Hepatocyte (in vitro differentiated cells): ENCODE data around the gene TMEM87B. TPM values are rescaled to one million over a fixed set of nuclear protein-coding genes. Genes with fewer than 3 reads are reported as not detected.

Experiments used
- DNase-seq: peaks from one replicate; pipeline ENCODE4 v3.0.0-alpha.2; 2016; ENCODE audit warnings: low spot score
- H2AFZ ChIP-seq: fragments of 200-600 bp; sonication (generic); 2 replicates; pipeline ENCODE4 v1.6.0; 2016; ENCODE audit warnings: antibody characterized with exemption, mild to moderate bottlenecking
- H3K27ac ChIP-seq: fragments of 200-600 bp; sonication (generic); 2 replicates; pipeline ENCODE4 v1.5.1; 2016; ENCODE audit warnings: mild to moderate bottlenecking
- H3K27me3 ChIP-seq: fragments of 200-600 bp; sonication (generic); 2 replicates; pipeline ENCODE4 v1.6.1; 2016
- H3K36me3 ChIP-seq: fragments of 200-600 bp; sonication (generic); replicated peaks from 2 replicates; pipeline ENCODE4 v1.5.1; 2016; ENCODE audit warnings: low read depth; ENCODE audit not compliant: insufficient read depth
- H3K4me1 ChIP-seq: fragments of 200-600 bp; sonication (generic); 2 replicates; pipeline ENCODE4 v1.5.1; 2016; ENCODE audit warnings: mild to moderate bottlenecking, moderate library complexity; ENCODE audit not compliant: insufficient read depth
- H3K4me2 ChIP-seq: fragments of 200-600 bp; sonication (generic); 2 replicates; pipeline ENCODE4 v1.6.0; 2016
- H3K4me3 ChIP-seq: fragments of 200-600 bp; sonication (generic); 2 replicates; pipeline ENCODE4 v1.5.1; 2016; ENCODE audit warnings: mild to moderate bottlenecking
- H3K79me2 ChIP-seq: fragments of 200-600 bp; sonication (generic); 2 replicates; pipeline ENCODE4 v1.6.0; 2017; ENCODE audit warnings: mild to moderate bottlenecking
- H3K9me2 ChIP-seq: fragments of 200-600 bp; sonication (generic); replicated peaks from 2 replicates; pipeline ENCODE4 v1.6.0; 2017; ENCODE audit warnings: mild to moderate bottlenecking; ENCODE audit not compliant: insufficient read depth
- H3K9me3 ChIP-seq: fragments of 200-600 bp; sonication (generic); 2 replicates; pipeline ENCODE4 v1.5.1; 2016; ENCODE audit warnings: low read depth, mild to moderate bottlenecking
- H4K20me1 ChIP-seq: fragments of 200-600 bp; sonication (generic); 2 replicates; pipeline ENCODE4 v1.6.0; 2016; ENCODE audit warnings: mild to moderate bottlenecking; ENCODE audit not compliant: insufficient read depth, poor library complexity, severe bottlenecking
- EZH2 ChIP-seq: fragments of 200-600 bp; sonication (generic); IDR thresholded peaks from 2 replicates; pipeline ENCODE4 v1.6.1; 2016; ENCODE audit warnings: antibody characterized with exemption, mild to moderate bottlenecking, borderline replicate concordance
- EZH2phosphoT487 ChIP-seq: fragments of 200-600 bp; sonication (generic); IDR thresholded peaks from one replicate; pipeline ENCODE4 v1.6.1; 2018; ENCODE audit warnings: antibody characterized with exemption, mild to moderate bottlenecking, low read depth, moderate library complexity; ENCODE audit not compliant: unreplicated experiment, severe bottlenecking
- WGBS: methylation state at CpG from one replicate; pipeline ENCODE4 v1.1.6; 2016; ENCODE audit warnings: low lambda C conversion rate; ENCODE audit errors: missing lambda C conversion rate; 5-methylcytosine and 5-hydroxymethylcytosine counted together
- polyA plus RNA-seq: library from polyadenylated mRNA; unstranded; fragments of >200 nt; fragmentation: Nextera tagmentation; extraction: Ambion mirVana; gene quantifications from 2 replicates; pipeline ENCODE4 v1.2.1, GENCODE V29; 2016
- total RNA-seq: library from RNA; depleted of rRNA; stranded (reverse); fragments of >200 nt; gene quantifications from 2 replicates; pipeline ENCODE4 v1.2.3, GENCODE V29; 2014
- TF ChIP-seq, protein P1 (sequence below): fragments of 200-600 bp; sonication (generic); IDR thresholded peaks from 2 replicates; pipeline ENCODE4 v1.5.1; 2016; ENCODE audit warnings: antibody characterized with exemption, mild to moderate bottlenecking; ENCODE audit not compliant: poor library complexity

TMEM87B gene
- total and polyA plus RNA-seq, 2 experiments from 2014 or later = 21.1 to 59.5 TPM

- TF ChIP-seq, protein P1, sequence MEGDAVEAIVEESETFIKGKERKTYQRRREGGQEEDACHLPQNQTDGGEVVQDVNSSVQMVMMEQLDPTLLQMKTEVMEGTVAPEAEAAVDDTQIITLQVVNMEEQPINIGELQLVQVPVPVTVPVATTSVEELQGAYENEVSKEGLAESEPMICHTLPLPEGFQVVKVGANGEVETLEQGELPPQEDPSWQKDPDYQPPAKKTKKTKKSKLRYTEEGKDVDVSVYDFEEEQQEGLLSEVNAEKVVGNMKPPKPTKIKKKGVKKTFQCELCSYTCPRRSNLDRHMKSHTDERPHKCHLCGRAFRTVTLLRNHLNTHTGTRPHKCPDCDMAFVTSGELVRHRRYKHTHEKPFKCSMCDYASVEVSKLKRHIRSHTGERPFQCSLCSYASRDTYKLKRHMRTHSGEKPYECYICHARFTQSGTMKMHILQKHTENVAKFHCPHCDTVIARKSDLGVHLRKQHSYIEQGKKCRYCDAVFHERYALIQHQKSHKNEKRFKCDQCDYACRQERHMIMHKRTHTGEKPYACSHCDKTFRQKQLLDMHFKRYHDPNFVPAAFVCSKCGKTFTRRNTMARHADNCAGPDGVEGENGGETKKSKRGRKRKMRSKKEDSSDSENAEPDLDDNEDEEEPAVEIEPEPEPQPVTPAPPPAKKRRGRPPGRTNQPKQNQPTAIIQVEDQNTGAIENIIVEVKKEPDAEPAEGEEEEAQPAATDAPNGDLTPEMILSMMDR = no peak
- TF ChIP-seq EZH2phosphoT487 (no peak), EZH2 (no peak)
- no peaks in the 10 kb centered on the region for H3K9me2 ChIP-seq
- DNase-seq = peak; percentile 55
- H3K4me1 ChIP-seq = no peaks in the 10 kb centered on the region
- H3K79me2 ChIP-seq = no peaks in the 10 kb centered on the region
- H3K27me3 ChIP-seq = no peaks in the 10 kb centered on the region
- peak overlapping the region; percentile 42 for H3K27ac ChIP-seq
- no peaks in the 10 kb centered on the region for H3K9me3 ChIP-seq
- WGBS = 69% methylated on average over 5 of the region's 5 CpGs
- H3K4me2 ChIP-seq = no peak overlapping the region
- H3K4me3 ChIP-seq = no peak overlapping the region
- H3K36me3 ChIP-seq = no peaks in the 10 kb centered on the region
- H2AFZ ChIP-seq = no peak overlapping the region
- H4K20me1 ChIP-seq = no peaks in the 10 kb centered on the region
Measured at GRCh38 chr2:112150447-112150846, 95.4 kb downstream of the TMEM87B start.

- Histone ChIP-seq H3K27me3 (no peaks in the 10 kb centered on the region), H3K36me3 (no peaks in the 10 kb centered on the region), H3K9me3 (no peaks in the 10 kb centered on the region), H4K20me1 (no peaks in the 10 kb centered on the region), H3K27ac (peak overlapping the region; percentile 27), H3K9me2 (no peaks in the 10 kb centered on the region), H2AFZ (no peak overlapping the region), H3K4me3 (no peak overlapping the region), H3K4me1 (no peaks in the 10 kb centered on the region), H3K79me2 (no peaks in the 10 kb centered on the region), H3K4me2 (no peak overlapping the region)
- 88% methylated on average over 11 of the region's 11 CpGs for WGBS
- no peak for DNase-seq
- TF ChIP-seq, protein P1 = no peak
- no peak for TF ChIP-seq EZH2
- no peak for TF ChIP-seq EZH2phosphoT487
Measured at GRCh38 chr2:112150851-112151250, 95.8 kb downstream of the TMEM87B start.

- Histone ChIP-seq H3K4me3 (no peak overlapping the region), H3K4me1 (no peaks in the 10 kb centered on the region), H4K20me1 (no peaks in the 10 kb centered on the region), H3K4me2 (no peak overlapping the region), H3K9me3 (no peaks in the 10 kb centered on the region), H3K9me2 (no peaks in the 10 kb centered on the region), H3K36me3 (no peaks in the 10 kb centered on the region), H3K79me2 (no peaks in the 10 kb centered on the region), H2AFZ (no peak overlapping the region), H3K27ac (peak overlapping the region; percentile 27), H3K27me3 (no peaks in the 10 kb centered on the region)
- TF ChIP-seq EZH2phosphoT487 (no peak), EZH2 (no peak)
- TF ChIP-seq, protein P1 = no peak
- no peak for DNase-seq
- 92% methylated on average over 5 of the region's 5 CpGs for WGBS
Measured at GRCh38 chr2:112151271-112151670, 96.2 kb downstream of the TMEM87B start.
